HepG2 (cell line): ENCODE results near the gene MAGI1.

Experiments
- ATAD3A ChIP-seq: sonication (generic); formaldehyde crosslinking; IDR thresholded peaks from 2 replicates; pipeline ENCODE4 v1.4.0; 2020; ENCODE audit warnings: missing genetic modification reagents
- BHLHE40 ChIP-seq: IDR thresholded peaks from 2 replicates; pipeline ENCODE4 v1.6.1; 2011; ENCODE audit warnings: low read length, improper control_type of control experiment
- CTCF ChIP-seq: sonication (generic); formaldehyde crosslinking; IDR thresholded peaks from 2 replicates; pipeline ENCODE4 v1.5.0; 2020; ENCODE audit warnings: mild to moderate bottlenecking, missing genetic modification reagents, moderate library complexity
- EP300 ChIP-seq, 3 experiments: sonication (generic) in 1 of 3; formaldehyde crosslinking in 1 of 3; IDR thresholded peaks; 2 replicates each; pipeline versions ENCODE4 v1.5.1 to v1.6.1; 2011 to 2020; ENCODE audit warnings: low read depth in 2 of 3, low read length in 2 of 3, borderline replicate concordance in 1 of 3, improper control_type of control experiment in 1 of 3, mild to moderate bottlenecking in 1 of 3, missing genetic modification reagents in 1 of 3, moderate library complexity in 1 of 3
- MAX ChIP-seq: IDR thresholded peaks from 2 replicates; pipeline ENCODE4 v1.6.1; 2012; ENCODE audit warnings: inconsistent platforms
- MLXIP ChIP-seq: sonication (generic); formaldehyde crosslinking; IDR thresholded peaks from 2 replicates; pipeline ENCODE4 v1.9.0; 2021; ENCODE audit warnings: missing genetic modification reagents, borderline replicate concordance
- PBX3 ChIP-seq: sonication (generic); formaldehyde crosslinking; IDR thresholded peaks from 2 replicates; pipeline ENCODE4 v1.8.1; 2023; ENCODE audit warnings: missing genetic modification reagents, inconsistent platforms, borderline replicate concordance
- RXRB ChIP-seq: IDR thresholded peaks from 2 replicates; pipeline ENCODE4 v1.6.1; 2016; ENCODE audit warnings: borderline replicate concordance, missing genetic modification reagents, missing compliant biosample characterization
- TOE1 ChIP-seq: sonication (generic); formaldehyde crosslinking; IDR thresholded peaks from 2 replicates; pipeline ENCODE4 v1.4.0; 2020; ENCODE audit warnings: mild to moderate bottlenecking, missing genetic modification reagents
- ZNF263 ChIP-seq: sonication (generic); formaldehyde crosslinking; IDR thresholded peaks from 2 replicates; pipeline ENCODE4 v1.4.0; 2020; ENCODE audit warnings: missing genetic modification reagents
- ZNF333 ChIP-seq: sonication (generic); formaldehyde crosslinking; IDR thresholded peaks from 2 replicates; pipeline ENCODE4 v1.4.0; 2020; ENCODE audit warnings: mild to moderate bottlenecking, missing genetic modification reagents, borderline replicate concordance
- ZNF629 ChIP-seq: sonication (generic); formaldehyde crosslinking; conservative IDR thresholded peaks from 2 replicates; pipeline ENCODE4 v1.5.0; 2020; ENCODE audit warnings: missing genetic modification reagents
- ZNF747 ChIP-seq: sonication (generic); formaldehyde crosslinking; IDR thresholded peaks from 2 replicates; pipeline ENCODE4 v1.8.1; 2023; ENCODE audit warnings: missing genetic modification reagents, mild to moderate bottlenecking, borderline replicate concordance

- no peak for TF ChIP-seq ZNF629 (CRISPR knock-in tag)
- TF ChIP-seq RXRB (CRISPR knock-in tag): no peak
- no peak for TF ChIP-seq EP300 (IDR thresholded peaks at IDR 0.05; ENCODE audit: low read depth in 2 of 2, low read length in 2 of 2)
- no peak for TF ChIP-seq EP300 (CRISPR knock-in tag; IDR thresholded peaks at IDR 0.05; ENCODE audit: borderline replicate concordance)
- TF ChIP-seq CTCF (CRISPR knock-in tag): no peak
- no peak for TF ChIP-seq ZNF263
- TF ChIP-seq MLXIP (CRISPR knock-in tag): no peak
- no peak for TF ChIP-seq ZNF333 (CRISPR knock-in tag)
- TF ChIP-seq ATAD3A (CRISPR knock-in tag): no peak
- no peak for TF ChIP-seq ZNF747 (CRISPR knock-in tag)
- TF ChIP-seq BHLHE40: no peak
- no peak for TF ChIP-seq PBX3 (CRISPR knock-in tag)
- no peak for TF ChIP-seq MAX
- no peak for TF ChIP-seq TOE1 (CRISPR knock-in tag)
Measured at GRCh38 chr3:65992106-65992505, 46.6 kb downstream of the MAGI1 start.
